Keratinocyte (primary cell): ENCODE measurements around the gene DOK5. TPM values are rescaled to one million over a fixed set of nuclear protein-coding genes. Genes with fewer than 3 reads are reported as not detected.

Experiments
- DNase-seq: peaks from one replicate; pipeline ENCODE4 v3.0.0-alpha.2; 2011; ENCODE audit warnings: low read depth, missing footprints, low spot score
- FAIRE-seq: peaks from 2 replicates; lab custom pipeline; 2011; peaks lifted over from hg19 to GRCh38; lab: Jason Lieb, UNC
- H2AFZ ChIP-seq: 2 replicates; pipeline ENCODE4 v1.6.0; 2012; ENCODE audit warnings: low read length, control low read depth, inconsistent platforms; ENCODE audit not compliant: control insufficient read depth
- H3K27ac ChIP-seq: 2 replicates; pipeline ENCODE4 v1.5.1; 2011; ENCODE audit warnings: low read length; ENCODE audit not compliant: control insufficient read depth, insufficient read depth
- H3K27me3 ChIP-seq: 3 replicates; pipeline ENCODE4 v1.6.0; 2011; ENCODE audit warnings: low read length; ENCODE audit not compliant: control insufficient read depth, insufficient read depth; ENCODE audit errors: extremely low read depth
- H3K36me3 ChIP-seq, 2 experiments: 2 replicates in 1 of 2; 3 replicates in 1 of 2; pipeline ENCODE4 v1.5.1; 2011; ENCODE audit warnings: low read length in 2 of 2, mild to moderate bottlenecking in 1 of 2; ENCODE audit not compliant: control insufficient read depth in 2 of 2, insufficient read depth in 2 of 2; ENCODE audit errors: extremely low read depth in 1 of 2
- H3K4me1 ChIP-seq: 3 replicates; pipeline ENCODE4 v1.5.1; 2011; ENCODE audit warnings: low read length; ENCODE audit not compliant: control insufficient read depth, insufficient read depth; ENCODE audit errors: extremely low read depth
- H3K4me2 ChIP-seq: 3 replicates; pipeline ENCODE4 v1.6.0; 2011; ENCODE audit warnings: low read depth, low read length; ENCODE audit not compliant: control insufficient read depth, insufficient read depth; ENCODE audit errors: extremely low read depth
- H3K4me3 ChIP-seq, 3 experiments: fragments of 200-600 bp in 1 of 3; sonication (generic) in 1 of 3; 2 replicates in 2 of 3; 3 replicates in 1 of 3; pipeline ENCODE4 v1.5.1; 2011 to 2016; ENCODE audit warnings: low read length in 3 of 3, mild to moderate bottlenecking in 3 of 3, control low read depth in 2 of 3, inconsistent platforms in 1 of 3, low read depth in 1 of 3, mixed read lengths in 1 of 3, mixed run types in 1 of 3, moderate library complexity in 1 of 3; ENCODE audit not compliant: control insufficient read depth in 2 of 3, insufficient read depth in 2 of 3; ENCODE audit errors: extremely low read depth in 1 of 3
- H3K79me2 ChIP-seq: 2 replicates; pipeline ENCODE4 v1.6.0; 2012; ENCODE audit warnings: low read length; ENCODE audit not compliant: control insufficient read depth, insufficient read depth
- H3K9ac ChIP-seq: 3 replicates; pipeline ENCODE4 v1.6.0; 2011; ENCODE audit warnings: low read length; ENCODE audit not compliant: control insufficient read depth, insufficient read depth; ENCODE audit errors: extremely low read depth
- H3K9me1 ChIP-seq: 3 replicates; pipeline ENCODE4 v1.6.0; 2011; ENCODE audit warnings: low read length; ENCODE audit not compliant: control insufficient read depth, insufficient read depth; ENCODE audit errors: extremely low read depth
- H3K9me3 ChIP-seq: 2 replicates; pipeline ENCODE4 v1.5.1; 2012; ENCODE audit warnings: low read depth, low read length; ENCODE audit not compliant: control insufficient read depth
- H4K20me1 ChIP-seq: 3 replicates; pipeline ENCODE4 v1.6.0; 2011; ENCODE audit warnings: low read length; ENCODE audit not compliant: control insufficient read depth, insufficient read depth; ENCODE audit errors: extremely low read depth
- CTCF ChIP-seq, 3 experiments: IDR thresholded peaks in 1 of 3; conservative IDR thresholded peaks in 1 of 3; optimal IDR thresholded peaks in 1 of 3; 2 replicates in 2 of 3; 3 replicates in 1 of 3; pipeline versions ENCODE3 to v1.5.1; 2011; ENCODE audit warnings: low read length in 3 of 3, mild to moderate bottlenecking in 3 of 3, moderate library complexity in 2 of 3, control low read depth in 1 of 3, inconsistent platforms in 1 of 3; ENCODE audit not compliant: insufficient read depth in 2 of 3; ENCODE audit errors: extremely low read depth in 1 of 3
- EZH2 ChIP-seq: IDR thresholded peaks from one replicate; pipeline ENCODE4 v1.6.1; 2012; ENCODE audit warnings: inconsistent platforms, mild to moderate bottlenecking, low read length, moderate library complexity
- dilution Hi-C: fragments of 300-500 bp; cut with MboI; formaldehyde crosslinking; loops from one replicate; pipeline ENCODE4 v1.7.0; 2020; ENCODE audit warnings: low sequenced_read_pairs; ENCODE audit not compliant: extremely low pct_ligation_motif_present
- polyA plus RNA-seq, 5 experiments: library from polyadenylated mRNA; depleted of rRNA in 3 of 5; stranded (reverse) in 3 of 5; stranded (forward) in 1 of 5; unstranded in 1 of 5; fragments of >200 nt; gene quantifications; 1 replicate in 1 of 5; 2 replicates in 3 of 5; 3 replicates in 1 of 5; pipeline versions ENCODE4 v1.2.1 to v1.2.3, GENCODE V29; 2011 to 2012; ENCODE audit warnings: missing spikeins in 2 of 5, low read depth in 1 of 5, low replicate concordance in 1 of 5

The DOK5 gene
- polyA plus RNA-seq, 1 donor (not counting 4 experiments of a cell fraction or from before 2014, with no cell fraction given), result not detected

- no peak for FAIRE-seq
These were observed 22.7 kb downstream of the DOK5 start for GRCh38 chr20:54497931-54498718.

GRCh38 chr20:54499111-54499510 lies 23.7 kb downstream of the DOK5 start:
- dilution Hi-C loops, result no loop called here
- H3K9me1 ChIP-seq, result no peaks in the 10 kb centered on the region
- no peak for TF ChIP-seq CTCF (optimal IDR thresholded peaks at IDR 0.05 in 1 of 3, IDR thresholded peaks at IDR 0.05 in 1 of 3, conservative IDR thresholded peaks at IDR 0.05 in 1 of 3; ENCODE audit: extremely low read depth in 1 of 3, insufficient read depth in 2 of 3, low read length in 3 of 3)
- TF ChIP-seq EZH2, result no peak

More at GRCh38 chr20:54497931-54498718, 22.7 kb downstream of the DOK5 start:
- DNase-seq, result no peak
- Histone ChIP-seq H3K36me3 (no peaks in the 10 kb centered on the region), H3K27me3 (no peaks in the 10 kb centered on the region), H3K4me2 (no peak overlapping the region), H3K27ac (no peak overlapping the region), H4K20me1 (no peaks in the 10 kb centered on the region), H3K79me2 (no peaks in the 10 kb centered on the region), H3K4me3 (no peak overlapping the region), H3K9me3 (no peaks in the 10 kb centered on the region), H2AFZ (no peak overlapping the region), H3K4me1 (no peaks in the 10 kb centered on the region), H3K9ac (no peak overlapping the region), H3K9me1 (no peaks in the 10 kb centered on the region)
- TF ChIP-seq CTCF (optimal IDR thresholded peaks at IDR 0.05 in 1 of 3, IDR thresholded peaks at IDR 0.05 in 1 of 3, conservative IDR thresholded peaks at IDR 0.05 in 1 of 3; ENCODE audit: extremely low read depth in 1 of 3, insufficient read depth in 2 of 3, low read length in 3 of 3), result no peak
- no peak for TF ChIP-seq EZH2
- dilution Hi-C loops, result no loop called here

More at GRCh38 chr20:54499111-54499510, 23.7 kb downstream of the DOK5 start:
- DNase-seq (no peak), FAIRE-seq (no peak)
- no peaks in the 10 kb centered on the region for H3K9me3 ChIP-seq
- H3K36me3 ChIP-seq, result no peaks in the 10 kb centered on the region
- H2AFZ ChIP-seq, result no peak overlapping the region
- no peaks in the 10 kb centered on the region for H3K27me3 ChIP-seq
- no peaks in the 10 kb centered on the region for H3K4me1 ChIP-seq
- no peak overlapping the region for H3K9ac ChIP-seq
- no peak overlapping the region for H3K4me3 ChIP-seq
- no peak overlapping the region for H3K27ac ChIP-seq
- H3K79me2 ChIP-seq, result no peaks in the 10 kb centered on the region
- no peak overlapping the region for H3K4me2 ChIP-seq
- no peaks in the 10 kb centered on the region for H4K20me1 ChIP-seq
